Measurements from ENCODE around the gene HHLA2. TPM values are rescaled to one million over a fixed set of nuclear protein-coding genes. Genes with fewer than 3 reads are reported as not detected.

Gene HHLA2
- total and polyA plus RNA-seq, 2 of the 8 experiments (the other 6 are each of a cell fraction or from before 2014, with no cell fraction given) = not detected

GRCh38 chr3:108415661-108416060 lies 119.3 kb downstream of the HHLA2 start:
- Histone ChIP-seq H3K23ac (ENCODE audit: insufficient read length) (no peak overlapping the region), H2AFZ (ENCODE audit: low read length) (no peak overlapping the region), H3K79me1 (ENCODE audit: low read depth, low read length) (no peaks in the 10 kb centered on the region), H3K4me3 (ENCODE audit: extremely low read depth in 1 of 4, insufficient read depth in 2 of 4, low read depth in 3 of 4, low read length in 4 of 4) (no peak overlapping the region), H3K18ac (ENCODE audit: extremely low read depth, low read length) (no peak overlapping the region), H2BK5ac (ENCODE audit: low read depth, low read length) (no peak overlapping the region), H3K4me1 (replicated peaks in 1 of 4; ENCODE audit: control insufficient read depth in 3 of 4, insufficient read depth in 4 of 4, low read length in 3 of 4) (no peaks in the 10 kb centered on the region), H3K9ac (replicated peaks in 1 of 4; ENCODE audit: extremely low read depth in 1 of 4, low read depth in 3 of 4, low read length in 3 of 4) (no peak overlapping the region), H4K91ac (replicated peaks; ENCODE audit: insufficient read length, low read length) (no peak overlapping the region), H2BK120ac (replicated peaks; ENCODE audit: low read depth, low read length) (no peak overlapping the region), H2BK15ac (ENCODE audit: low read length) (no peak overlapping the region), H3K4me2 (ENCODE audit: insufficient read depth in 1 of 2, low read depth in 2 of 2, low read length in 2 of 2) (no peak overlapping the region), H3K27me3 (replicated peaks in 1 of 4; ENCODE audit: control insufficient read depth in 3 of 4, extremely low read depth in 1 of 4, insufficient read depth in 3 of 4, low read length in 3 of 4) (peaks cover 0 to 1% (median 0%) of the 10 kb centered on the region in 4 experiments; a peak in 1 of 7 replicates), H4K20me1 (replicated peaks in 1 of 2; ENCODE audit: control insufficient read depth in 1 of 2, insufficient read depth in 2 of 2, low read length in 2 of 2) (no peaks in the 10 kb centered on the region), H3K9me3 (ENCODE audit: insufficient read depth in 2 of 2, low read depth in 1 of 2, low read length in 1 of 2) (no peaks in the 10 kb centered on the region; a peak in 1 of 4 replicates), H3K23me2 (ENCODE audit: low read depth, low read length) (no peaks in the 10 kb centered on the region), H3K4ac (replicated peaks; ENCODE audit: insufficient read length, low read depth, low read length) (no peak overlapping the region), H2BK20ac (ENCODE audit: low read length) (no peak overlapping the region), H2AK5ac (ENCODE audit: low read depth, low read length) (no peak overlapping the region), H3K27ac (ENCODE audit: low read depth, low read length) (no peak overlapping the region), H3K56ac (replicated peaks; ENCODE audit: insufficient read length, low read depth, low read length) (no peak overlapping the region), H3K14ac (ENCODE audit: insufficient read length) (no peak overlapping the region), H4K5ac (ENCODE audit: insufficient read length, low read depth, low read length) (peak overlapping the region; percentile 19), H3K36me3 (ENCODE audit: control insufficient read depth in 2 of 4, insufficient read depth in 4 of 4, low read length in 3 of 4) (no peaks in the 10 kb centered on the region), H2BK12ac (ENCODE audit: low read depth, low read length) (no peak overlapping the region), H3K79me2 (ENCODE audit: control insufficient read depth in 1 of 2, insufficient read depth in 2 of 2, low read length in 2 of 2) (no peaks in the 10 kb centered on the region), H4K8ac (ENCODE audit: extremely low read depth, insufficient read depth, low read length) (no peak overlapping the region)
- POLR2A ChIA-PET (ENCODE audit: partially characterized antibody) = no interaction called here
- 95% methylated on average over 3 of the region's 3 CpGs; no CpG with 5 or more reads in 1 of the 2 experiments for WGBS, 2 experiments (ENCODE audit: extremely low coverage in 1 of 2, insufficient coverage in 1 of 2, insufficient read length in 1 of 2, insufficient replicate concordance in 2 of 2, low coverage in 1 of 2, low lambda C conversion rate in 2 of 2, missing lambda C conversion rate in 1 of 2)
- CTCF ChIA-PET (ENCODE audit: partially characterized antibody) = no interaction called here
- FAIRE-seq (no peak), DNase-seq (ENCODE audit: low read depth in 1 of 2, low spot score in 2 of 2) (no peak)
- no peak for TF ChIP-seq BRCA1 (IDR thresholded peaks at IDR 0.05; ENCODE audit: low read depth, low read length)
- TF ChIP-seq RFX5 (IDR thresholded peaks at IDR 0.05; ENCODE audit: borderline replicate concordance, low read depth, low read length) = no peak
- TF ChIP-seq, protein P1, sequence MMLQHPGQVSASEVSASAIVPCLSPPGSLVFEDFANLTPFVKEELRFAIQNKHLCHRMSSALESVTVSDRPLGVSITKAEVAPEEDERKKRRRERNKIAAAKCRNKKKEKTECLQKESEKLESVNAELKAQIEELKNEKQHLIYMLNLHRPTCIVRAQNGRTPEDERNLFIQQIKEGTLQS (IDR thresholded peaks at IDR 0.05; ENCODE audit: insufficient read depth, low read depth, low read length) = no peak
- TF ChIP-seq CREB1 (IDR thresholded peaks at IDR 0.05) = no peak
- no peak for TF ChIP-seq KDM5A (IDR thresholded peaks at IDR 0.05; ENCODE audit: low read length)
- no peak for TF ChIP-seq CHD1 (IDR thresholded peaks at IDR 0.05; ENCODE audit: low read depth, low read length)
- TF ChIP-seq SP1 (IDR thresholded peaks at IDR 0.05; ENCODE audit: low read depth, low read length) = no peak
- no peak for TF ChIP-seq SIRT6 (IDR thresholded peaks at IDR 0.05; ENCODE audit: low read length)
- TF ChIP-seq PHF8 (conservative IDR thresholded peaks at IDR 0.05; ENCODE audit: low read depth, low read length) = no peak
- TF ChIP-seq YY1 (IDR thresholded peaks at IDR 0.05; ENCODE audit: low read depth, low read length) = no peak
- no peak for TF ChIP-seq EGR1 (IDR thresholded peaks at IDR 0.05; ENCODE audit: borderline replicate concordance, low read depth, low read length)
- no peak for TF ChIP-seq KDM4A (IDR thresholded peaks at IDR 0.05; ENCODE audit: low read depth, low read length, severe bottlenecking)
- no peak for TF ChIP-seq RNF2 (IDR thresholded peaks at IDR 0.05; ENCODE audit: borderline replicate concordance, low read depth, low read length, missing control alignments, poor library complexity, severe bottlenecking)
- TF ChIP-seq ASH2L (IDR thresholded peaks at IDR 0.05; ENCODE audit: low read length) = no peak
- no peak for TF ChIP-seq TAF1 (IDR thresholded peaks at IDR 0.05; ENCODE audit: low read depth, low read length)
- TF ChIP-seq BACH1 (IDR thresholded peaks at IDR 0.05; ENCODE audit: low read length) = no peak
